Liver (tissue), 3 donors: Measurements from ENCODE around the gene MAVS.

Experiments used
- GABPA ChIP-seq, 2 donors: IDR thresholded peaks in 1 of 2; conservative IDR thresholded peaks in 1 of 2; 2 replicates each; pipeline ENCODE4 v1.6.1; 2016; ENCODE audit warnings: antibody characterized with exemption in 2 of 2, mild to moderate bottlenecking in 1 of 2, moderate library complexity in 1 of 2
- HNF4A ChIP-seq, 2 donors: conservative IDR thresholded peaks; 2 replicates each; pipeline ENCODE4 v1.6.1; 2016; ENCODE audit warnings: antibody characterized with exemption in 2 of 2, mild to moderate bottlenecking in 2 of 2
- RAD21 ChIP-seq, 2 donors: IDR thresholded peaks; 2 replicates each; pipeline ENCODE4 v1.6.1; 2016; ENCODE audit warnings: antibody characterized with exemption in 2 of 2, mild to moderate bottlenecking in 2 of 2
- SP1 ChIP-seq: IDR thresholded peaks from 2 replicates; pipeline ENCODE4 v1.6.1; 2018; ENCODE audit warnings: antibody characterized with exemption, mild to moderate bottlenecking
- TAF1 ChIP-seq: conservative IDR thresholded peaks from 2 replicates; pipeline ENCODE4 v1.6.1; 2016; ENCODE audit warnings: antibody characterized with exemption, mild to moderate bottlenecking
- TF ChIP-seq, protein P1 (sequence below): fragments of 150-350 bp; IDR thresholded peaks from 2 replicates; pipeline ENCODE4 v1.5.1; 2017; ENCODE audit warnings: improper control_type of control experiment, low read depth, low read length; ENCODE audit not compliant: missing input control
- TF ChIP-seq, protein P2 (sequence below): IDR thresholded peaks from 2 replicates; pipeline ENCODE4 v1.6.1; 2016; ENCODE audit warnings: antibody characterized with exemption
- TF ChIP-seq, protein P3 (sequence below): IDR thresholded peaks from 2 replicates; pipeline ENCODE4 v1.6.1; 2016; ENCODE audit warnings: antibody characterized with exemption, mild to moderate bottlenecking
- donor health status: healthy.
- donor health status: healthy.

DNA sequence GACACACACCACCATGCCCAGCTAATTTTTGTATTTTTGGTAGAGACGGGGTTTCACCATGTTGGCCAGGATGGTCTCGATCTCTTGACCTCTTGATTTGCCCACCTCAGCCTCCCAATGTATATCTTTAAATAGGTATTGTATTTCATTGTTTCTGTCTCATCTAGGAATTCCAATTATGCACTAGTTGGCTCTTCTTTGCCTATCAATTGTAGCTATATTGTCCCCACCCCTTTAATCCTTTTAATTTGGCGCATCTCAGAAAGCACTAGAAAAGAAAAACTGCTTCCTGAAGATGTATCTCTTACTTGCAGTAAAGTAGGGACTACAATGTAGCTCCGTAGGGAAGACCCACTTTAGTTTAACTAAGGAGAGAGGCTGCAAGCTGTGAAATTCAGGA, 10.5 kb upstream of the MAVS start:
- no peak for TF ChIP-seq SP1
- TF ChIP-seq, protein P1, sequence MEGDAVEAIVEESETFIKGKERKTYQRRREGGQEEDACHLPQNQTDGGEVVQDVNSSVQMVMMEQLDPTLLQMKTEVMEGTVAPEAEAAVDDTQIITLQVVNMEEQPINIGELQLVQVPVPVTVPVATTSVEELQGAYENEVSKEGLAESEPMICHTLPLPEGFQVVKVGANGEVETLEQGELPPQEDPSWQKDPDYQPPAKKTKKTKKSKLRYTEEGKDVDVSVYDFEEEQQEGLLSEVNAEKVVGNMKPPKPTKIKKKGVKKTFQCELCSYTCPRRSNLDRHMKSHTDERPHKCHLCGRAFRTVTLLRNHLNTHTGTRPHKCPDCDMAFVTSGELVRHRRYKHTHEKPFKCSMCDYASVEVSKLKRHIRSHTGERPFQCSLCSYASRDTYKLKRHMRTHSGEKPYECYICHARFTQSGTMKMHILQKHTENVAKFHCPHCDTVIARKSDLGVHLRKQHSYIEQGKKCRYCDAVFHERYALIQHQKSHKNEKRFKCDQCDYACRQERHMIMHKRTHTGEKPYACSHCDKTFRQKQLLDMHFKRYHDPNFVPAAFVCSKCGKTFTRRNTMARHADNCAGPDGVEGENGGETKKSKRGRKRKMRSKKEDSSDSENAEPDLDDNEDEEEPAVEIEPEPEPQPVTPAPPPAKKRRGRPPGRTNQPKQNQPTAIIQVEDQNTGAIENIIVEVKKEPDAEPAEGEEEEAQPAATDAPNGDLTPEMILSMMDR: no peak
- TF ChIP-seq, protein P2, sequence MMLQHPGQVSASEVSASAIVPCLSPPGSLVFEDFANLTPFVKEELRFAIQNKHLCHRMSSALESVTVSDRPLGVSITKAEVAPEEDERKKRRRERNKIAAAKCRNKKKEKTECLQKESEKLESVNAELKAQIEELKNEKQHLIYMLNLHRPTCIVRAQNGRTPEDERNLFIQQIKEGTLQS: no peak
- TF ChIP-seq HNF4A (conservative IDR thresholded peaks at IDR 0.05): no peak
- TF ChIP-seq, protein P3, sequence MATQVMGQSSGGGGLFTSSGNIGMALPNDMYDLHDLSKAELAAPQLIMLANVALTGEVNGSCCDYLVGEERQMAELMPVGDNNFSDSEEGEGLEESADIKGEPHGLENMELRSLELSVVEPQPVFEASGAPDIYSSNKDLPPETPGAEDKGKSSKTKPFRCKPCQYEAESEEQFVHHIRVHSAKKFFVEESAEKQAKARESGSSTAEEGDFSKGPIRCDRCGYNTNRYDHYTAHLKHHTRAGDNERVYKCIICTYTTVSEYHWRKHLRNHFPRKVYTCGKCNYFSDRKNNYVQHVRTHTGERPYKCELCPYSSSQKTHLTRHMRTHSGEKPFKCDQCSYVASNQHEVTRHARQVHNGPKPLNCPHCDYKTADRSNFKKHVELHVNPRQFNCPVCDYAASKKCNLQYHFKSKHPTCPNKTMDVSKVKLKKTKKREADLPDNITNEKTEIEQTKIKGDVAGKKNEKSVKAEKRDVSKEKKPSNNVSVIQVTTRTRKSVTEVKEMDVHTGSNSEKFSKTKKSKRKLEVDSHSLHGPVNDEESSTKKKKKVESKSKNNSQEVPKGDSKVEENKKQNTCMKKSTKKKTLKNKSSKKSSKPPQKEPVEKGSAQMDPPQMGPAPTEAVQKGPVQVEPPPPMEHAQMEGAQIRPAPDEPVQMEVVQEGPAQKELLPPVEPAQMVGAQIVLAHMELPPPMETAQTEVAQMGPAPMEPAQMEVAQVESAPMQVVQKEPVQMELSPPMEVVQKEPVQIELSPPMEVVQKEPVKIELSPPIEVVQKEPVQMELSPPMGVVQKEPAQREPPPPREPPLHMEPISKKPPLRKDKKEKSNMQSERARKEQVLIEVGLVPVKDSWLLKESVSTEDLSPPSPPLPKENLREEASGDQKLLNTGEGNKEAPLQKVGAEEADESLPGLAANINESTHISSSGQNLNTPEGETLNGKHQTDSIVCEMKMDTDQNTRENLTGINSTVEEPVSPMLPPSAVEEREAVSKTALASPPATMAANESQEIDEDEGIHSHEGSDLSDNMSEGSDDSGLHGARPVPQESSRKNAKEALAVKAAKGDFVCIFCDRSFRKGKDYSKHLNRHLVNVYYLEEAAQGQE: no peak
- no peak for TF ChIP-seq TAF1
- TF ChIP-seq RAD21 (IDR thresholded peaks at IDR 0.05): no peak
- no peak for TF ChIP-seq GABPA (IDR thresholded peaks at IDR 0.05 in 1 of 2, conservative IDR thresholded peaks at IDR 0.05 in 1 of 2)
